Transverse colon (tissue), 4 donors: Measurements from ENCODE around the gene ZNF526.

Experiments
- CTCF ChIP-seq, 5 experiments: fragments of 200-600 bp in 3 of 5; fragments of 450-650 bp in 2 of 5; sonication (generic) in 3 of 5; IDR thresholded peaks; 1 replicate in 2 of 5; 2 replicates in 3 of 5; pipeline ENCODE4 v1.5.1; 2016 to 2017; ENCODE audit warnings: antibody characterized with exemption in 5 of 5, inconsistent platforms in 3 of 5, mild to moderate bottlenecking in 2 of 5, moderate library complexity in 1 of 5
- POLR2AphosphoS5 ChIP-seq, 3 donors: sonication (generic); formaldehyde crosslinking; IDR thresholded peaks; one replicate each; pipeline ENCODE4 v1.6.1; 2016; ENCODE audit warnings: antibody characterized with exemption in 3 of 3

GRCh38 chr19:42276821-42277220 is 56.7 kb downstream of the ZNF526 start:
- no peak for TF ChIP-seq CTCF (IDR thresholded peaks at IDR 0.05)
- TF ChIP-seq POLR2AphosphoS5 (IDR thresholded peaks at IDR 0.05) = no peak
